Activated T-cell treated with anti-CD3 and anti-CD28 coated beads, Interleukin-2, amount 50 U/mL, for 72 hours (primary cell): ENCODE results near the gene MTFMT. TPM values are rescaled to one million over a fixed set of nuclear protein-coding genes. Genes with fewer than 3 reads are reported as not detected.
"Not testable (repeated sequence)": the region's sequence is repeated elsewhere in the genome, so short reads cannot be mapped to it uniquely, and the experiment has no call there.

Experiments
- ATAC-seq, 2 donors: fragments of 150-1000 bp; cut with Tn5 transposase; replicated peaks in 1 of 2; 2 replicates each; pipeline ENCODE4 v1.10.0; 2021; ENCODE audit warnings: moderate library complexity in 2 of 2, mild to moderate bottlenecking in 1 of 2
- DNase-seq, 2 donors: peaks; one replicate each; pipeline ENCODE4 v3.0.0; 2021 to 2022; ENCODE audit warnings: mixed read lengths in 1 of 2
- H3K27ac Mint-ChIP-seq: one replicate; pipeline ENCODE4 v1.8.0; 2022; ENCODE audit warnings: mild to moderate bottlenecking, moderate library complexity, mixed read lengths
- H3K27me3 Mint-ChIP-seq: one replicate; pipeline ENCODE4 v1.8.0; 2022; ENCODE audit warnings: low read depth, mixed read lengths
- H3K36me3 Mint-ChIP-seq, 2 donors: one replicate each; pipeline ENCODE4 v1.8.0; 2022; ENCODE audit warnings: mixed read lengths in 2 of 2, mild to moderate bottlenecking in 1 of 2; ENCODE audit not compliant: insufficient read depth in 2 of 2
- H3K4me1 Mint-ChIP-seq: one replicate; pipeline ENCODE4 v1.8.0; 2022; ENCODE audit warnings: low read depth, mixed read lengths
- H3K4me3 Mint-ChIP-seq, 2 donors: one replicate each; pipeline ENCODE4 v1.8.0; 2022; ENCODE audit warnings: mild to moderate bottlenecking in 2 of 2, mixed read lengths in 2 of 2, moderate library complexity in 2 of 2
- H3K9me3 Mint-ChIP-seq, 2 donors: one replicate each; pipeline ENCODE4 v1.8.0; 2022; ENCODE audit warnings: mixed read lengths in 2 of 2
- total RNA-seq, 2 donors: library from RNA; stranded (reverse); gene quantifications; one replicate each; pipeline ENCODE4 v1.2.3, GENCODE V29; 2022

The MTFMT gene
- total RNA-seq, 2 donors from 2014 or later: 12.9 to 18.2 TPM

- Mint-ChIP-seq H3K27me3 (no peaks in the 10 kb centered on the region), H3K4me1 (no peaks in the 10 kb centered on the region), H3K27ac (no peak overlapping the region), H3K9me3 (no peaks in the 10 kb centered on the region), H3K4me3 (no peak overlapping the region), H3K36me3 (peaks cover 6 to 16% of the 10 kb centered on the region in 2 donors)
- no peak for ATAC-seq
- no peak for DNase-seq
Observed at GRCh38 chr15:65020419-65020818, 9.0 kb downstream of the MTFMT start.

- H3K27ac Mint-ChIP-seq: not testable (repeated sequence)
Observed at GRCh38 chr15:65011198-65011597, 18.2 kb downstream of the MTFMT start.

GRCh38 chr15:65008983-65009382 lies 20.5 kb downstream of the MTFMT start:
- Mint-ChIP-seq H3K27ac (peak overlapping the region; percentile 38), H3K4me3 (no peak overlapping the region), H3K4me1 (no peaks in the 10 kb centered on the region), H3K9me3 (peaks cover 0 to 4% of the 10 kb centered on the region in 2 donors), H3K27me3 (no peaks in the 10 kb centered on the region), H3K36me3 (peaks cover 6 to 17% of the 10 kb centered on the region in 2 donors)
- DNase-seq: no peak
- ATAC-seq: no peak

More at GRCh38 chr15:65011198-65011597, 18.2 kb downstream of the MTFMT start:
- not testable (repeated sequence) for H3K27me3 Mint-ChIP-seq, H3K9me3 Mint-ChIP-seq, ATAC-seq, H3K4me1 Mint-ChIP-seq, DNase-seq, H3K4me3 Mint-ChIP-seq
- H3K36me3 Mint-ChIP-seq: peaks cover 7 to 31% of the 10 kb centered on the region in 2 donors

DNA sequence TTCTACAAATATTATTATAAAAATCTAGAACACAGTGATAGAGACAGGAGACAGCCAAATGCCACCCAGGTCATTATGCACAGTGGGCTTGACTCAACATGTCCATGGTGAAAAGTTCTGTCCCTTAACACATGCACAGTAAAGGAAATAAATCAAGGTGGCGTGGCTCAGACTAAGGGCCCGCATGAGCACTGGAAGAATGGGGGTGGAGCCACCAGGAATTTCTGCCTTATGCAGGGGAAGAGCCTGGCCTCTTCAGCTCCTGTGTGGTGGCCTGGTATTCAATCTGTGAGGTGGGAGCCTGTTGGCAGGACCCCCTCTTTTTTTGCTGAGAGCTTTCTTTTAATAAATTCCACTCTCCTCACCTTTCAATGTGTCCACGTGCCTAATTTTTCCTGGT lies 22.6 kb downstream of the MTFMT start:
- Mint-ChIP-seq H3K9me3 (no peaks in the 10 kb centered on the region), H3K4me3 (no peak overlapping the region), H3K4me1 (no peaks in the 10 kb centered on the region), H3K27me3 (no peaks in the 10 kb centered on the region), H3K36me3 (peaks cover 1 to 5% of the 10 kb centered on the region in 2 donors), H3K27ac (no peak overlapping the region)
- DNase-seq: no peak
- no peak for ATAC-seq

GRCh38 chr15:65004993-65005392 lies 24.4 kb downstream of the MTFMT start:
- peaks cover 1 to 2% of the 10 kb centered on the region in 2 donors for H3K36me3 Mint-ChIP-seq
- no peaks in the 10 kb centered on the region for H3K9me3 Mint-ChIP-seq
- H3K4me3 Mint-ChIP-seq: no peak overlapping the region
- H3K27ac Mint-ChIP-seq: no peak overlapping the region
- no peaks in the 10 kb centered on the region for H3K27me3 Mint-ChIP-seq
- no peaks in the 10 kb centered on the region for H3K4me1 Mint-ChIP-seq
- DNase-seq (no peak), ATAC-seq (no peak)

GRCh38 chr15:64997745-64998375 lies 31.6 kb downstream of the MTFMT start:
- DNase-seq: no peak
- H3K27ac Mint-ChIP-seq: no peak overlapping the region

GRCh38 chr15:64997066-64997465 lies 32.4 kb downstream of the MTFMT start:
- no peak for DNase-seq
- H3K36me3 Mint-ChIP-seq: no peaks in the 10 kb centered on the region
- H3K27me3 Mint-ChIP-seq: no peaks in the 10 kb centered on the region
- no peaks in the 10 kb centered on the region for H3K9me3 Mint-ChIP-seq
- H3K4me3 Mint-ChIP-seq: no peak overlapping the region
- ATAC-seq: no peak
- peaks cover 6% of the 10 kb centered on the region for H3K4me1 Mint-ChIP-seq
- no peak overlapping the region for H3K27ac Mint-ChIP-seq

More at GRCh38 chr15:64997745-64998375, 31.6 kb downstream of the MTFMT start:
- Mint-ChIP-seq H3K4me1 (peaks cover 3% of the 10 kb centered on the region), H3K36me3 (no peaks in the 10 kb centered on the region), H3K9me3 (no peaks in the 10 kb centered on the region), H3K27me3 (no peaks in the 10 kb centered on the region), H3K4me3 (no peak overlapping the region)
- no peak for ATAC-seq

GRCh38 chr15:64993290-64993689 lies 36.1 kb downstream of the MTFMT start:
- Mint-ChIP-seq H3K4me3 (peak overlapping the region in 1 of 2 donors; percentile 7), H3K27ac (peak overlapping the region; percentile 26)

GRCh38 chr15:64991536-64992135 lies 37.8 kb downstream of the MTFMT start:
- H3K27ac Mint-ChIP-seq: peak overlapping the region; percentile 70

More at GRCh38 chr15:64993290-64993689, 36.1 kb downstream of the MTFMT start:
- H3K9me3 Mint-ChIP-seq: no peaks in the 10 kb centered on the region
- peaks cover 28% of the 10 kb centered on the region for H3K4me1 Mint-ChIP-seq
- peaks cover 3 to 5% of the 10 kb centered on the region in 2 donors for H3K36me3 Mint-ChIP-seq
- no peak for ATAC-seq
- DNase-seq: no peak
- H3K27me3 Mint-ChIP-seq: no peaks in the 10 kb centered on the region

DNA sequence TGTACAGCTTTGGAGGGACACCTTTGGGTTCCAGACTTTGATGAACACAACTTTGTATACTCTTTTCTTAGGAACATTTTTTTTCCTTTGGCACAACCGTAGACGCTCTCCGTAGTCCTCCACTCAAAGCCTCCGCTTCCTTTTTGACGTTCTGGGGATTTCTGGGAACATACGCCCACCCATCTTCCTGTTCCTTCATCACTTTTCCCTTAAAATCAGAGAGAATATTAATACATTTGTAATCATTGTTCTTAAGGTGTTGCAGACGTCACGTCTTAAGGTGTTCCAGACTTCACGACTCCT lies 39.3 kb downstream of the MTFMT start:
- ATAC-seq: no peak
- Mint-ChIP-seq H3K4me1 (peaks cover 54% of the 10 kb centered on the region), H3K27me3 (no peaks in the 10 kb centered on the region)

More at GRCh38 chr15:64991536-64992135, 37.8 kb downstream of the MTFMT start:
- no peaks in the 10 kb centered on the region for H3K27me3 Mint-ChIP-seq
- H3K4me3 Mint-ChIP-seq: peak overlapping the region in 1 of 2 donors; percentile 60
- peaks cover 43% of the 10 kb centered on the region for H3K4me1 Mint-ChIP-seq
- H3K36me3 Mint-ChIP-seq: peaks cover 3 to 5% of the 10 kb centered on the region in 2 donors
- no peaks in the 10 kb centered on the region for H3K9me3 Mint-ChIP-seq
- DNase-seq (no peak), ATAC-seq (no peak)

DNA sequence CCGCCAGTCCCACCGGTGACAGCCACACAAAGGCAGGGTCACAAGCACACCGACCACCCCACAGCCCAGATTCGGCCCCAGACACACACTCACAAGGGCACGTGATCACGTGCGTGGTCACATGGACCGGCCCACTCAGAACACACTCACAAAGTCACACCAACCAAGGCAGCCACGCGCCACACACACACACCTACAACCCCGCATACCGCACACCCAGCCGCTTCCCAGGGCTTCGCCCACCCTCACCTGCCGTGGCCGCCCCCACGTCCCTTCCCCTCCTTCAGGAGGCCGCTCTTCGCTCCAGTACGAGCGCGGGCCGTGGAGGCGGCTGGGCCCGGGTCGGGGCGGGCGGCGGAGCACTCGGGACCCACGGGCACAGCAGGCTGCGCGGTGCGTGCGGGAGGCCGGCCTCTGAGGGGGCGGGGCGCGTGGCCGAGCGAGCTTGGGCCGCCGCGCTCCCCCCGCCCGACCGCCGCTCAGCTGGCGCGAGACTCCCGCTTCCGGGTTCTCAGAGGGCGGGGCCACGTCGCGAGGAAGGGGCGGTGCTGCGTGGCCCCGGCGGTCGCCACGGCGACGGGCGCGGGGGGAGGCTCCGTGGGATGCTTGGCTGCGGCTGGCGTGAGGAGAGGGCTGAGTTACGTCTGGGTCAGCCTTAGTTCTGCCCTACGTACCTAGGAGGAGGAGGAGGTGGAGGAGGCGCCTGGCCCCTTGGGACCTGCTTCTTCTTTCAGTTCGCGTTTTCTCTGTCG lies 39.8 kb downstream of the MTFMT start, which contains the start of gene SPG21:
Gene SPG21, minus strand, starts transcription at position 499 of the 752 bp plus-strand sequence. CDS start 6,345 bp downstream, outside the sequence.
- Mint-ChIP-seq H3K27ac (peak within 1 kb of the TSS; percentile 99), H3K4me1 (peaks cover 54% of the 10 kb centered on the region), H3K36me3 (peaks cover 3 to 5% of the 10 kb centered on the region in 2 donors), H3K27me3 (no peaks in the 10 kb centered on the region), H3K4me3 (peak within 1 kb of the TSS; percentile 99 to 100), H3K9me3 (no peaks in the 10 kb centered on the region)
- DNase-seq: peak; percentile 95
- ATAC-seq: peak; percentile 97

More for the DNA sequence above, 39.3 kb downstream of the MTFMT start:
- peaks cover 3 to 5% of the 10 kb centered on the region in 2 donors for H3K36me3 Mint-ChIP-seq
- H3K27ac Mint-ChIP-seq: peak overlapping the region; percentile 99
- H3K4me3 Mint-ChIP-seq: peak overlapping the region; percentile 99 to 100
- H3K9me3 Mint-ChIP-seq: no peaks in the 10 kb centered on the region
- DNase-seq: no peak

GRCh38 chr15:64987136-64987535 lies 42.3 kb downstream of the MTFMT start:
- H3K27ac Mint-ChIP-seq: no peak overlapping the region
- H3K4me3 Mint-ChIP-seq: peak overlapping the region in 1 of 2 donors; percentile 13
- no peaks in the 10 kb centered on the region for H3K27me3 Mint-ChIP-seq
- H3K4me1 Mint-ChIP-seq: peaks cover 55% of the 10 kb centered on the region
- ATAC-seq (no peak), DNase-seq (no peak)
- H3K36me3 Mint-ChIP-seq: peaks cover 3 to 5% of the 10 kb centered on the region in 2 donors
- H3K9me3 Mint-ChIP-seq: no peaks in the 10 kb centered on the region
